Ishikawa (cell line): ENCODE measurements around the gene TRAPPC5.
A peak's percentile ranks its signal among the peaks of the same experiment; 100 is the strongest.

ENCODE experiments used
- CEBPB ChIP-seq: IDR thresholded peaks from 2 replicates; pipeline ENCODE4 v1.6.1; 2012
- CREB1 ChIP-seq: IDR thresholded peaks from 2 replicates; pipeline ENCODE4 v1.6.1; 2012; ENCODE audit warnings: low read depth
- EGR1 ChIP-seq: IDR thresholded peaks from 2 replicates; pipeline ENCODE4 v1.6.1; 2012
- EP300 ChIP-seq: IDR thresholded peaks from 2 replicates; pipeline ENCODE4 v1.6.1; 2012; ENCODE audit warnings: borderline replicate concordance
- FOXM1 ChIP-seq: IDR thresholded peaks from 2 replicates; pipeline ENCODE4 v1.6.1; 2012; ENCODE audit warnings: low read depth, borderline replicate concordance
- NFIC ChIP-seq: IDR thresholded peaks from 2 replicates; pipeline ENCODE4 v1.6.1; 2012
- RAD21 ChIP-seq: IDR thresholded peaks from 2 replicates; pipeline ENCODE4 v1.6.1; 2012; ENCODE audit warnings: low read depth
- TAF1 ChIP-seq: IDR thresholded peaks from 2 replicates; pipeline ENCODE4 v1.6.1; 2012; ENCODE audit warnings: low read depth, mild to moderate bottlenecking
- TCF12 ChIP-seq: IDR thresholded peaks from 2 replicates; pipeline ENCODE4 v1.6.1; 2012; ENCODE audit warnings: low read depth
- TEAD4 ChIP-seq: IDR thresholded peaks from 2 replicates; pipeline ENCODE4 v1.6.1; 2012
- YY1 ChIP-seq: IDR thresholded peaks from 2 replicates; pipeline ENCODE4 v1.6.1; 2012; ENCODE audit warnings: low read depth
- ZBTB7A ChIP-seq: IDR thresholded peaks from 2 replicates; pipeline ENCODE4 v1.6.1; 2012; ENCODE audit warnings: low read depth
- TF ChIP-seq, protein P1 (sequence below): IDR thresholded peaks from 2 replicates; pipeline ENCODE4 v1.6.1; 2012
- TF ChIP-seq, protein P2 (sequence below): IDR thresholded peaks from 2 replicates; pipeline ENCODE4 v1.6.1; 2012
- TF ChIP-seq, protein P3 (sequence below): IDR thresholded peaks from 2 replicates; pipeline ENCODE4 v1.6.1; 2012; ENCODE audit warnings: low read depth, mild to moderate bottlenecking

The TRAPPC5 gene

DNA sequence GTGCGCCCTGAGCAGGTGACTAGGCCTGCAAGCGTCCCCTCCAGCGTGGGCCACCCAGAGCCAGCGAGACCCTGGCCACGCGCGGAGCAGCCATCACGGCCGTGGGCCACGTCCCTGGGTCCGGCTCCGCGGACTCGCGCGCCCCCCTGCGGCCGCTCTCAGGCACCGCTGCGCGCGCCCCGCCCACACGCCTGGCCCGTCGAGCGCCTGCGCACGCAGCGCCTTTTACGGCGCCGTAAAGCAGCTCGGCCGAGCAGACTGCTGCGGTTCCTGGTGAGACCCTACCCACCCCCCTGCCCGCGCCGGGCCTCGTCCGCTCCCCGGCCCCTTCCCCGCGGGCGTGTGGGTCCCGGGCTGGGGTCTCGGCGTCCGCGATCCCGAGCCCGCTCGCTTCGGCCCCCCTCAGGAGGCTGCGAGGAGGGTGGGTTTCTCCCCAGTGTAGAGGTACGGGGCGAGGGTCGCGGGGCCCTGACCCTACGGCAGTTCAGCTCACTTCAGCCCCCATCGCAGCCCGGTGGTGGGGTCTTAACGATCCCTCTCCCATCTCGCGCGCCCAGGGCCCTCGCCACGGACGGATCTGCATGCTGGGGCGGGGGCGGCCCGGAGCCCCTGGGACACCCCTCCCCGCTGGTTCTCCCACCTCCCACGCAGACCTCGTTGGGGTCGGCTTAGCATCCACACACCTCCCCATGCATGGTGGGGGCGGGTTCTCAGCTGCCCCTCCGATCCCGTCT, at the start of gene TRAPPC5:
Gene TRAPPC5, plus strand, starts transcription at position 228 of the 734 bp plus-strand sequence. CDS start 1,421 bp downstream, outside the sequence.
- TF ChIP-seq, protein P1, sequence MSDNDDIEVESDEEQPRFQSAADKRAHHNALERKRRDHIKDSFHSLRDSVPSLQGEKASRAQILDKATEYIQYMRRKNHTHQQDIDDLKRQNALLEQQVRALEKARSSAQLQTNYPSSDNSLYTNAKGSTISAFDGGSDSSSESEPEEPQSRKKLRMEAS, result no peak; the same call in 1 of the 2 replicates
- no peak for TF ChIP-seq CREB1
- TF ChIP-seq RAD21, result peak; percentile 84
- TF ChIP-seq EGR1, result peak; percentile 68; the same call in 1 of the 2 replicates
- peak; percentile 64; the same call in 1 of the 2 replicates for TF ChIP-seq YY1
- TF ChIP-seq, protein P2, sequence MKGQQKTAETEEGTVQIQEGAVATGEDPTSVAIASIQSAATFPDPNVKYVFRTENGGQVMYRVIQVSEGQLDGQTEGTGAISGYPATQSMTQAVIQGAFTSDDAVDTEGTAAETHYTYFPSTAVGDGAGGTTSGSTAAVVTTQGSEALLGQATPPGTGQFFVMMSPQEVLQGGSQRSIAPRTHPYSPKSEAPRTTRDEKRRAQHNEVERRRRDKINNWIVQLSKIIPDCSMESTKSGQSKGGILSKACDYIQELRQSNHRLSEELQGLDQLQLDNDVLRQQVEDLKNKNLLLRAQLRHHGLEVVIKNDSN, result no peak
- TF ChIP-seq TAF1, result peak; percentile 58; the same call in 1 of the 2 replicates
- peak; percentile 98 for TF ChIP-seq ZBTB7A
- TF ChIP-seq, protein P3, sequence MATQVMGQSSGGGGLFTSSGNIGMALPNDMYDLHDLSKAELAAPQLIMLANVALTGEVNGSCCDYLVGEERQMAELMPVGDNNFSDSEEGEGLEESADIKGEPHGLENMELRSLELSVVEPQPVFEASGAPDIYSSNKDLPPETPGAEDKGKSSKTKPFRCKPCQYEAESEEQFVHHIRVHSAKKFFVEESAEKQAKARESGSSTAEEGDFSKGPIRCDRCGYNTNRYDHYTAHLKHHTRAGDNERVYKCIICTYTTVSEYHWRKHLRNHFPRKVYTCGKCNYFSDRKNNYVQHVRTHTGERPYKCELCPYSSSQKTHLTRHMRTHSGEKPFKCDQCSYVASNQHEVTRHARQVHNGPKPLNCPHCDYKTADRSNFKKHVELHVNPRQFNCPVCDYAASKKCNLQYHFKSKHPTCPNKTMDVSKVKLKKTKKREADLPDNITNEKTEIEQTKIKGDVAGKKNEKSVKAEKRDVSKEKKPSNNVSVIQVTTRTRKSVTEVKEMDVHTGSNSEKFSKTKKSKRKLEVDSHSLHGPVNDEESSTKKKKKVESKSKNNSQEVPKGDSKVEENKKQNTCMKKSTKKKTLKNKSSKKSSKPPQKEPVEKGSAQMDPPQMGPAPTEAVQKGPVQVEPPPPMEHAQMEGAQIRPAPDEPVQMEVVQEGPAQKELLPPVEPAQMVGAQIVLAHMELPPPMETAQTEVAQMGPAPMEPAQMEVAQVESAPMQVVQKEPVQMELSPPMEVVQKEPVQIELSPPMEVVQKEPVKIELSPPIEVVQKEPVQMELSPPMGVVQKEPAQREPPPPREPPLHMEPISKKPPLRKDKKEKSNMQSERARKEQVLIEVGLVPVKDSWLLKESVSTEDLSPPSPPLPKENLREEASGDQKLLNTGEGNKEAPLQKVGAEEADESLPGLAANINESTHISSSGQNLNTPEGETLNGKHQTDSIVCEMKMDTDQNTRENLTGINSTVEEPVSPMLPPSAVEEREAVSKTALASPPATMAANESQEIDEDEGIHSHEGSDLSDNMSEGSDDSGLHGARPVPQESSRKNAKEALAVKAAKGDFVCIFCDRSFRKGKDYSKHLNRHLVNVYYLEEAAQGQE, result no peak
- no peak for TF ChIP-seq CEBPB
- no peak for TF ChIP-seq FOXM1
- TF ChIP-seq TCF12, result no peak; the same call in 1 of the 2 replicates
- no peak for TF ChIP-seq TEAD4
- no peak for TF ChIP-seq NFIC
- TF ChIP-seq EP300, result no peak

DNA sequence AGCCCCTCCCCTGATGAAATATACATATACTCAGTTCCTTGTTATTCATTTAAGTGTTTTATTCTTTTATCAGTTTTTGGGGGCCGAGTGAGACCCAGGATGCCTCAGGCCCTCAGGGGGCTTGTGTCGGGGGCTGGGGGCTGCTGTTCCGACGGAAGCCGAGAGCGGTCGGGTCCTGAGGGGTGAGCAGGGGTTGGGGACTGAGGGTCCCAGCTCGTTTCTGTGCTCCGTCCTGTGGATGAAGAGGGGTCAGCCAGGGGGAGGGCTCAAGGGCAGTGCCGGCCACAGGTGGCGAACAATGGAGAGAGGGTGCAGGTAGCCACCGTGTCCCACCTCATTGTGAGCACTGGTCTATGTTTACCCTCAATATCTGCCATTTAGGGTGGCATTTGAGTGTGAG, 49.1 kb upstream of the TRAPPC5 start:
- TF ChIP-seq ZBTB7A, result no peak
- TF ChIP-seq CREB1, result no peak
- no peak for TF ChIP-seq FOXM1
- no peak for TF ChIP-seq TEAD4
- TF ChIP-seq YY1, result no peak
- TF ChIP-seq EP300, result no peak
- no peak for TF ChIP-seq TCF12
- TF ChIP-seq, protein P3, result no peak
- TF ChIP-seq TAF1, result no peak
- TF ChIP-seq EGR1, result no peak
- TF ChIP-seq, protein P1, result no peak

DNA sequence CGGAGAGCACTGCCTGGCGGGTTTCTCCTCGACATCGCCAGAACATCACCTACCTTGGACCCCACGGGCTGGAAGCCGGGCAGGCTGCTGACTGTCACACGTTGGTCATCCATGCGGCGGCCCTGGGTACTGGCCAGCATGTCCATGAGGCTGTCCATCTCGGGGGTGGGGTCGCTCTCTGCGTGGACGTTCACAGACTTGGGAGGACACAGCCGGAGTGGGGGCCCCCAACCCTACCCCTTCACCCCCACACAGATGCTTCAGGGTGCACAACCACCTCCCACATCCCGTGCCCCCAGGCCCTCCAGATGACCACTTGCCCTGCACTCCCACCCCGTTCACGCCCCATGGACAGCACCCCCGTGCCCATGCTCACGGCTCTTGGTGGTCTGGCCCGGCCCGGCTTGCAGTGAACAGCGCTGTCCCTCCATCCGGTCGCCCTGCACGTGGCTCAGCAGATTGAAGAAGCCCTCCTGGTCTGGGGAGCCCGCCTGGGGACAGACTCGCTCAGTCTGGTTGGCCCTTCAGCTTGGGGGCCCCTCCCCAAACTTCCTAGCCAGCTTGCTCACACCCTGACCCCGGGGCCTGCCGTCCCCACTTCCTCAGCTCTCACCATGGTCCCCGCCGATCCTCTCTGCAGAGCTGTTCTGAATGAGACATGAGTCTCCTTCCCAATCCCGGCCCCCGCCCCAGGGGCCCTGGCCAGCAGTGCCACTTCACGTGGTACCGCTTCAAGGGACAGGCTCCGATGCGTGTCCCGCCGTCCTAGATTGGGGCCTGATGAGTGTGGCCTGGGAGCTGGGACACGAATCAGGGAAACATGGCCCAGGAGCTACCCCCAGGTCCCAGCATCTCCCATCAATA, 48.1 kb upstream of the TRAPPC5 start:
- TF ChIP-seq RAD21 (no peak), EP300 (no peak)
- TF ChIP-seq, protein P3, result no peak

DNA sequence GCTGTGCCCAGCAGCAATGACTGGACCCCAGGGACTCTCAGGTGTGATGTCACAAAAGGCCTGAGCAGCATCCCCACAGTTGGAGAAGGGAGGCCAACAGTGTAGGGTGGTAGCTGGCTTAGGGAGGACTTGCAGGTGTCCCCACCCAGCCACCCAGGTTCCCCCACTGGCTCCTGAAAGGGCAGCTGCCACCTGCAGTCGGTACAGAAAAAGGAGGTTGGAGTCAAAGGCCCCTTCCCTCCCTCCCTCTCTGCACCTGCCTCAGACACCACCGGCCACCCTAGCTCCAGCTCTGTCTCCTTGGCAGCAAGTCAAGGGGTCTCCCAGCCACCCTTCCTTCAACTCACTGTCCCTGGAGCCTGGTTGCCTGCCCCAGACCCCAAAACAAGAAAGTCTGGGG, 46.9 kb upstream of the TRAPPC5 start, which contains the start of gene PCP2:
Gene PCP2, minus strand, starts transcription at position 22 of the 400 bp plus-strand sequence. CDS start 262 bp downstream, outside the sequence.
- TF ChIP-seq TEAD4 (no peak), TCF12 (no peak), ZBTB7A (no peak), RAD21 (no peak), CEBPB (no peak), FOXM1 (no peak), CREB1 (no peak), EGR1 (no peak), YY1 (no peak), NFIC (no peak), TAF1 (no peak), EP300 (no peak)
- TF ChIP-seq, protein P1, result no peak
- TF ChIP-seq, protein P3, result no peak
- TF ChIP-seq, protein P2, result no peak
